Sigmoid colon (tissue), 4 donors: ENCODE data around the gene ADGRG6.

Experiments
- EP300 ChIP-seq, 4 donors: sonication (generic); formaldehyde crosslinking; IDR thresholded peaks; one replicate each; pipeline ENCODE4 v1.6.1; 2017; ENCODE audit warnings: antibody characterized with exemption in 4 of 4
- POLR2A ChIP-seq, 2 donors: fragments of 450-650 bp; IDR thresholded peaks; one replicate each; pipeline ENCODE4 v1.6.1; 2016; ENCODE audit warnings: antibody characterized with exemption in 2 of 2, mild to moderate bottlenecking in 2 of 2, moderate library complexity in 2 of 2

- TF ChIP-seq EP300 (IDR thresholded peaks at IDR 0.05) (no peak), POLR2A (IDR thresholded peaks at IDR 0.05) (no peak)
These were observed 143.1 kb downstream of the ADGRG6 start for GRCh38 chr6:142444881-142445301.
